ENCODE data around the gene KIF15.
"Not testable (repeated sequence)": the region's sequence is repeated elsewhere in the genome, so short reads cannot be mapped to it uniquely, and the experiment has no call there.

KIF15 gene

DNA sequence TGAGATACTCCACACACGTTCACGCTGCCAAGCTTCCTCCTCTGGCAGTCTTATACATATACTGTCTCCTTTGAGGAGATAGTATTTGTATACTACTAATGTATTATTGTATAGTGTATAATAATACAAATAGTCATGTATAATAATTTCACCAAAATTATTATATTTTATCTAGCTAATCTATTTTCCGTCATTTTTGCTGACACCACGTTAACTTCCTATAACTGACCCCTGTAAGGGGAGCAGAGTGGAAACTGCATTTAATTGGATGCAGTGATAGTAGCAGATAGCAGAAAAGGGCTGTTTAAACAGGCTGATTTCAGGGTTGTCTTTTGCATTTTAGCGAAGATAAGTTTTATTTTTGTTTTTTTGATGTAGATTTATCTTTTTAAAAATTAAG is 69.6 kb downstream of the KIF15 start:
- no peak for DNase-seq

DNA sequence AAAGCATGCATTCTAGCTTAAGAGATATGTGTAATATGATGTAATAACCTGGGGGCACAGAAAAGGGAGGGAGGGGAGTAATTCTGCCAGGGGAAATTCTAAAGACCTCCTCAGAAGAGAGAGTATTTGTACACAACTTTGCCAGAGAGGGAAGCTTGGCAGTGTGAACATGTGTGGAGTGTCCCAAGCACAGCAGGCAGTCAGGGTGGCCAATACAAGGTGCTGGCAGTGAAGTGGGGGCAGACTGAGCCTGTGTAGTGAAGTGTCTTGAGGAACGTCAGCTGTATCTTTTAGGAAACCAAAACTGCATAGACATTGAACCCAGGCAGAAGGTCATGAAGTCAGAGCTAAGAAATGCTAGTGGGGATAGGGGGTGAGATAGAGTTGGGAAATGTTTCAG is 70.4 kb downstream of the KIF15 start:
- DNase-seq = no peak

DNA sequence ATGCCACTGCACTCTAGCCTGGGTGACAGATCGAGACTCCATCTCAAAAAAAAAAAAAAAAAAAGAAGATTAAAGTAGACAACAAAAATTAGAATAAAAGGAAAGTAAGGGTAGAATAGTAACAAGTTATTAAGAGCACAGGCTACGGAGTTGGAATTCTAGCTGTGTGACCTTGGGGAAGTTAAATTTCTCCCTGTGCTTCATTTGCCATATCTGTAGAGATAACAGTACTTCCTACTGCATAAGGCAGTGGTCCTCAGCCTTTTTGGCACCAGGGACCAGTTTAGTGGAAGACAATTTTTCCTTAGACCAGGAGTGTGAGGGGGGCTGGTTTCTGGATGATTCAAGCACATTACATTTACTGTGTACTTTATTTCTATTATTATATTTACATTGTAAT is 71.4 kb downstream of the KIF15 start:
- no peak for DNase-seq

DNA sequence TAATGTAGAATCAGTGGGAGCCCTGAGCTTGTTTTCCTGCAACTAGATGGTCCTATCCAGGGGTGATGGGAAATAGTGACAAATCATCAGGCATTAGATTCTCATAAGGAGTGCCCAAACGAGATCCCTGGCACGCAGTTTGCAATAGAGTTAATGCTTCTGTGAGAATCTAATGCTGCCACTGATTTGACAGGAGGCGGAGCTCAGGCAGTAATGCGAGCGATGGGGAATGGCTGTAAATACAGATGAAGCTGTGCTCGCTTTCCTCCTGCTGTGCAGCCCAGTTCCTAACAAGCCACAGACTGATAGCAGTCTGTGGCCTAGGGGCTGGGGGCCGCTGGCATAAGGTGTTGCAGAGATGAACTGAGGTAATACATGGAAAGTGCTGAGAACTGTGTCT is 71.8 kb downstream of the KIF15 start:
- no peak for DNase-seq

DNA sequence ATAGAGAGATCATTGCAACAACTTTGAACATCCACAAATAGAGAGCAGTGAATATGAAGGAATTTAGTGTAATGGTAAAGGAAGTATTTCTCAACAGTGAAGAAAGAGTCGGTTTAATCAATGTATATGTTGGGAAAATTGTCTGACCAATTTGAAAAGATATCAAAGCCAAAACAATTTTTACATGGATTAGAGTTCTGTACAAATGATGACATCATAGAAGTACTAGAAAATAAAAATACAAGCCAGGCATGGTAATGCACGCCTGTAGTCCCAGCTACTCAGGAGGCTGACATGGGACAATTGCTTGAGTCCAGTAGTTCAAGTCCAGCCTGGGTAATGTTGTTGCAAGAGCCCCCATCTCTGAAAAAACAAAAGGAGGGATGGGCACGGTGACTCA is 74.1 kb downstream of the KIF15 start:
- no peak for DNase-seq

DNA sequence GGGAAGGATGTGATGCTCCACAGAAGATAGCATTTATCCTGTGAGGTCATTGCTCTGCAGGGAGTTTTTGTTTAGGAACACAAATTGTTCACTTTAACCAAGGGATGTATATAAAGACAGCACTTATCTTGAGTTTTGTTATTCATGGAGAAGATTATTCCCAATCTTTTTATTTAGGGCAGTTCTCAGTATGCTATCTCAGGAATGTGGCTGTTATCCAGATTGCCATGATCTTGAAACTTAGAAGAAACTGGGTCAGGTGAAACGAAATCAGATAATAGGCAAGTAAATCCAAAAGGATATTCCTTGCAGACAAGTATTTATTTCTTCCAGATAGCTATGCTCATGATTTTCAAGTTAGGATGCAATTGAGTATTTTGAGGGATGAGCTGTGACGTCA is 80.8 kb downstream of the KIF15 start:
- DNase-seq = no peak

DNA sequence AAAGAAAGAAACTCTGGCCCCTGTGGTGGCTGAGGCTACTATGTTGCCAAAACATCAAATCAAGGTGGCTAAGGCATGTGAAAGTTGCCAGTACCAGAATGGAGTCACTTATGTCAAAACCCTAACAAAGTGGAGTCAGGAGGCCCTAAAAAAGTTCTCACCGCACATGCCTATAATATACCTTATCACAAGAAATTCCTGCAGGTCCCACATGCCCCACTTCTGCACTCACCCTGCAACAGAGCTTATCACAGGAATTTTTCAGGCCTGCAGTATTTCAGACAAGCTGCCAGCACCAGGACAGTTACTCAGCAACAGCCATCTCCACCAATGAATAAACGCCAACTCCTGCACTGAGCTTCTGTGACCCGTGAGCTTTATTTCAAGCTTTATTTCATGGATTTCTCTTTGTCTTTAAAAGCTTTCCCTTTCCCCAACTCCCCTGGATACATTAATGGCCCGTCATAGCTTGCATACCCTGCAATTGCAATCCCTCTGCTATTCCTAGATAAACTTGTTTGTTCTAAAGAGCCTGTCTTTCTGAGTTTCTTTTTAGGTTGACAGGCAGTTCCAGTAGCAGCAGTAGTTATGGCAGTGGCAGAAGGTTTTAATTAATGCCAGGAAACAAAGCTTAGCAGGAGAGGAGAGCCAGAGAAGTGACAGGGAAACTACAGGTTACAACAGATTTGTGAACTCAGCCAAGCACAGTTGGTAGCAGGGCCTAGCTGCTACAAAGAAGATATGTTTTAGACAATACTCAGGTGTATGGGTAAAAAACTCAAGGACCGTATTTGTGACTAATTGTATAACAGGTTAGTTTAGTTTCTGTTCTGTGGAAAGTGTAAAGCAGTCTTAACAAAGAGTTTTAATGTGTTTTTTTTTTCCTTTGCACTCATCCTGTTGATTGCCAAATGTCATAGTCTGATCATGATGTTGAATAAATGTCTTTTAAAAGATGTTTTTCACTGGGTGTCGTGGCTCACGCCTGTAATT is 84.2 kb downstream of the KIF15 start:
- DNase-seq = no peak

DNA sequence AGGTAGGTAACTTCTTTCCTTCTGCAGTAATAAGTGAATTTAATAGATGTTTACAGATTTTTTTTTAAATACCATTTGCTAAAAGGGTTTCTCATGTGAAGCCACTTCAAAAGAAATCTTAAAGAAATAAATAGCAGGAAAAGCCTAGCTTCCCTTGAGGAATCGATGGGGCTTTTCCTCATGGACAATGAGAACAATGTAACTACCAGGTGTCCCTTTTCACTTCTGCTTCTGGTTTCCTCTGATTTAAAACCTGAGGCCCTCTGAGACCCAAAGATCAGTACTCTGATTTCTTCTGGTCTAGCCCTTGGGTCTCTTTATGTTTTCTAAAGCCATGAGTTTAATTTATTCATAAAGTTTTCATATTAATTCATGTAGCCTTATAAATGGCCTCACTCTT is 87.0 kb downstream of the KIF15 start:
- DNase-seq = no peak

DNA sequence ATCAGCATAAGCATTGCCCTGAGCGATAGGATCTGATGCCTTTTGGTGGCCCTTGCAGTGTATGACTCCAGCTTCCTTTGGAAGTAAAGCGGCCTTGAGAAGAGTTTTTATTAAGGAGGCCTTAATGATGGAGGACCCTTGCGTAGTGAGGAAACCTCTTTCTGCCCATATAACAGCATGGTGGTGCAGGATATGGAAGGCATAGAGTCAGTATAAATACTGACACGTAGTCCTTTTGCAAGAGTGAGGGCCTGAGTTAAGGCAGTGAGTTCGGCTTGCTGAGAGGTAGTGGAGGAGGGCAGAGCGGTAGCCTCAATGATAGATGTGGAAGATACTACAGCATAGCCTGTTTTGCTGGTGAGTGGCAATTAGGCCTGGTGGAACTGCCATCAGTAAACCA is 95.1 kb downstream of the KIF15 start:
- not testable (repeated sequence) for DNase-seq

DNA sequence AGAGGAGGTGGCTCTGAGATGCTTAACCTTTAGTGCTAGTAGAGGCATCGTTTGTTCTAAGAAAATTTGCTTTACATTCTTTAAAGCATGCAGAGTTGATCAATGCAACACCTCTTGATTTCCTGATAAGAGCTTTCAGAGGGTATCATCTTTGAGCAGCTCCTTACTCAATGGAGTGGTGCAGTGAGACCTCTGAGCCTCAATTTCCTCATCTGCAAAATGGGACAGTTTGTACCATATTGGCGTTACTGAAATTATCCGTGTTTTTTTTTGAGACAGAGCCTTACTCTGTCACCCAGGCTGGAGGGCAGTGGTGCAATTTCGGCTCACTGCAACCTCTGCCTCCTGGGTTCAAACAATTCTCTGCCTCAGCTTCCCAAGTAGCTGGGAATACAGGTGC is 98.5 kb downstream of the KIF15 start:
- no peak for DNase-seq

DNA sequence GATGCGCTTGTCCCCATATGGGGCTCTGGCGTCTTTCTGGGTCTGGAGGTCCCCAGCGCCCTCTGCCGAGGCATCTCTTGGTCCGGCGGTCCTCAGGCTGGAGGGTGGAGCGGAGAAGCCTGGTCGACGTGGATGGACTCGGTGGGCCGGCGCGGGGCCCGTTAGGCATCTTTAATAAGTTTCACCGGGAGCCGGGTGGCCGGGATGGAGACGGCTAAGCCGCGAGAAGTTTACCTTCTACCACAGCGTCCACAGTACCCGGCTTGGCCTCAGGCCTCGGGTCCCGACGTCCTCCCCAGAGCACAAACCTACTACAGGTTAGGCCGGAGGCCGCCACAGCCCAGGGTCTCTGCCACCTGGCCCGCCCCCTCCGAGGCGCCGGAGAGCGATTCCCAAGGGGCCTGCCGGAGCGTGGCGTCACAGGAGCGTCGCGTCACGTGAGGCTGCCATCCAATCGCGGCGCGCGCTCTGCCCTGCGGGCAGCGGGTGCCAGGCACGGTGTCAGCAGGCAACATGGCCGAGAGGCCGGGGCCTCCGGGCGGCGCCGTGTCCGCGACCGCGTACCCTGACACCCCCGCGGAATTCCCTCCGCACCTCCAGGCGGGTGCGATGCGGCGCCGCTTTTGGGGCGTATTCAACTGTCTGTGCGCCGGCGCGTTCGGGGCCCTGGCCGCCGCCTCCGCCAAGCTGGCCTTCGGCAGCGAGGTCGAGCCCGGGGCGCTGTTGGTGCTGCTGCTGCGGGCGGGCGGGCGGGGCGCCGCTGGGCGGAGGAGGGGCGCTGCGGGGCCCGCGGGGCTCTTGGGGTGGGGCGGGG is 100.0 kb downstream of the KIF15 start, which contains the start of gene TMEM42:
TMEM42 (plus strand) TSS at position 501 of the 814 bp plus-strand sequence; CDS start at position 514, 13 bp downstream.
- DNase-seq = peak; percentile 9

DNA sequence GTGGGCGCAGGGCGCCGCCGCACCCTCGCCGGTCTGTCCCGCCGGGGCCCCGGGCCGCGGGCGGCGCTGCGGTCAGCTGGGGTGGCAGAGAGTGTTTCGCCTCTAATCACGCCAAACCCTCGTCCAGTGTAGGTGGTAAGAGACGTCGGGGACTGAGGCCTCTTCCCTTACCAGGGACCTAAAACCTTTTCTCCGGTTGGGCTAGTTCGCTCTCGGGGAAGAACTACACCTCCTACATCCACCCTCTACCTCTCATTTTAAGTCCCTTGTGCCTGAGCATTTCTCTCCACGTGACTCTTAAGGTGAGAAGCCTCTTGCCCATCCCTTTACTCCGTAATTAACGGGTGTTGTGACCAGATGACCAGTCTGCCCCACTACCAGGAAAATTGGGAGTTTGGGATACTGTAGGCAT is 100.6 kb downstream of the KIF15 start:
- DNase-seq = no peak

DNA sequence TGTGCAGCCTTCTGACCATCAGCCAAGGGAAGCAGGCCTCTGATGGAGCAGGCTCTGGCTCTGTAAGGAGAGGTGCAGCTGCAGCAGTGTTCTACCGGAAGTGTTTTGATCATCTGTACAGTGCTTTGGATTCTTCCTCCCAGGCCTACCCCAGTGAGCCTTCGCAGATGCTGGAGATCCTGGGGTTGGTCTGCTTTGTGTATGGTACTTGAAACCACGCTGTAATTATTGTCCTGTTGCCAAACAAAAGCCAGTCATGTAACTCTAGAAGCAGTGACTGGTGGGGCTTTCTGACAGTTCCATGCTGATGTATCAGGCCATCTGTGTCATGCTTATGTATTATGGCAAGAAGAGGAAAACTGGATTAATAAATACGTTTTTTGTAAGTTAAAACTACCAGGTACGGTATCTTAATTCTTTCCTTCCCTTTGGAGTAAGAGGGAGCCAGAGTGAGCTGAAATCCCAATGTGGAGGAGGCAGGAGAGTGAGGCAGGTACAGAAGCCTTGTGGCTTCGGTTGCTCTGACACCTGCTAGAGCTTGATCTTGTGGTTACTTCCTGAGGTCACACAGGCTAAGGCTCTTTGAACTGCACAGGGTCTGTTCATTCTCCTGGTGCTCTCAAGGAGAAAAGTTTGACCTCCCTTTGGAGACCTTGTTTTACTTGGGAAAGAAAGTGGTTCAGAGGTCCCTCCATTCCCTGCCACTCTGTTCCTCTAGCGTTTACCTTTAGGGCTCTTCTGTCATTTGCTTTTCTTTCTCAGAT is 103.9 kb downstream of the KIF15 start:
- no peak for DNase-seq

DNA sequence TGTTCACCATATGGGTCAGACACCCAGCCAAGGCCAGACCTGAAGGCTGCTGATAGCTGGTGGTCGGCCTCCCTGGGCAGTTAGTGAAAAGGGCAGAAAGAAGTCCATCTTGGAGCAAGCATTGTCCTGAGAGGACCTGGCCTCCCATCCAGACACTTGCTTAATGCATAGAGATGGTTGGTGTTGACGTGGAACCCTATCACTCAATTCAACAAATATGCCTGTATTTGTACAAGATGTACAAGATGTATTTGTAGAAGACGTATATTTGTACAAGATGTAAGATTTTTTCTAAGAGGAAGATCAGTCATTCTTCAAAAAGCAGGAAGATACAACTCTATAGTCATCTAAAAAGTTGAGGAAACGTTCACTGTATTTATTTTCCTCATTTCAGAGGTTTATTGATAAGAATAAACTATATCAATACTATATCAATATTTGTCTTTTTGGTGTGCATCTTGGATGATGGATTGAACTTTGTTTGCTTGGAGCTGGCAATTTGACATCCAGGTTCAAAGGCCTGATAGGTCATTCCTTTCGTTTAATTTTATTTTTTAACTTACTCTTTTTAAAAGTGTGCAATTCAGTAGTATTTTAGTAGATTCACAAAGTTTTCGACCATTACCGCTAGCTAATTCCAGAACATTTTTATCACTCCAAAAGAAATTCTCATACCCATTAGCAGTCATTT is 106.0 kb downstream of the KIF15 start:
- DNase-seq = no peak

DNA sequence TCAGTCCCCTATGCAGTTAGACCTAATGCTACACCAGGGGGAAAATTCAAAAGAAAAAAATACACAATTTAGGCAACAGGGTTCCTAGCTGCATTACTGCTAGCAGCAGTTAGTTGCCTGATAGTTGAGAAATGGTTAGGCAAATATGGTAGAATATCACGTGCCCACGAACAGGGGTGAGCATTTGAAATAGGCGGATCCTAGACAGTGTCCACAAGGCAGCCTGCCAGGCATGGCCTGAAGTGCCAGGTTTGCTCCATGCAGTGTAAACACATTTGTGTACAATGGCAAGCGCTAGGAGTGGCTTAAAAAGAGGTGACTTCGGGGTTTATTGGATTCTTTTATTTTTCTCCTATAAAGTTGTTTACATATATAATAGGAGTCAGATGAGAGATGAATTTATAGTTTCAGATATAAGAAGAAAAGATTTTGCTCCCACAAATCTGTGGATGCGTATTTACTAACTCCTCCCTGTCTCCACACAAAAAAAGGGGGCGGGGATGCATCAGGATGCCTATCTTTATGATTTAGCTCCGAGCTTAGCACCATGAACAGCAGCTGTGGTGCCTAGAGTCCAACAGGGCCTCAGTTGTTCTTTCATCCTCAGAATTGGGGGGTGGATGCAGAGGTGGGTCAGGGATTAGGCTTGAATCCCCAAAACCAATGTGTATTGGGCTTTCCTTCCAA is 108.9 kb downstream of the KIF15 start:
- no peak for DNase-seq

DNA sequence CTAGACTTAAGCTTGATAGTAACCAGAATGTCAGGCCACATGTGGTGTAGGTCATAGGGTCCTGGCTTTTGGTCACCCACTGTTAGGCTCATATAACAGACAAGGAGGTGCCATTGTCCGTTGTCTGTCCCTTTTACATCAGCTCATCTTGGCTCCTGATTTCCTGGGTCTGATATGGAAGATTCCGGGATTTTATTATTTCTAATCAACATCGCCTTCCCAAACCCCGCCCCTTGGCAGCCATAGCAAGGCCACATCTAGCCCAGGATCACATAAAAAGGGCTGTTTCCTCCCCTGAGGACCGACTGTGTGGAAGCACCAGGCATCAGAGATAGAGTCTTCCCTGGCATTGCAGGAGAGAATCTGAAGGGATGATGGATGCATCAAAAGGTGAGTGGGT is 112.7 kb downstream of the KIF15 start, which contains the start of gene TGM4:
TGM4 (plus strand) TSS at position 301 of the 400 bp plus-strand sequence; CDS start at position 372, 71 bp downstream.
- DNase-seq = no peak

DNA sequence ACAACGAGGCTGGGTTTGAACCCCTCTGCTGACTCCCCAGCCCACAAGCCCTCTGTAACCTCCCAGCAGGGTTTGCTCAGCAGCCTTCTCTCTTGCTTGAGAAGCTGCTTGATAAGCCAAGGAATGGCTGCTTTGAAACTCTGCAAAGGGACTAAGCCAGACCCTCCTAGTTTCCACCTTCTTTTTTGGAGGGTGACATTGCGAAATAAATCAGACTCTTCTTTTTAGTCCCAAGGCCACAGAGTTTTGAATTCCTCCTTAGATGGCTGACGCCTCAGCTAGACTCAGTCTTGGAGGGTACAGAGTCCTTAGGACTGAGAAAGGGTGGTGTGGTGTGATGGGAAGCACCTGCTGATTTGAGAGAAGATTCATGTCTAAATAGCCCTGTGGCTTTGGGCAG is 114.0 kb downstream of the KIF15 start:
- no peak for DNase-seq

DNA sequence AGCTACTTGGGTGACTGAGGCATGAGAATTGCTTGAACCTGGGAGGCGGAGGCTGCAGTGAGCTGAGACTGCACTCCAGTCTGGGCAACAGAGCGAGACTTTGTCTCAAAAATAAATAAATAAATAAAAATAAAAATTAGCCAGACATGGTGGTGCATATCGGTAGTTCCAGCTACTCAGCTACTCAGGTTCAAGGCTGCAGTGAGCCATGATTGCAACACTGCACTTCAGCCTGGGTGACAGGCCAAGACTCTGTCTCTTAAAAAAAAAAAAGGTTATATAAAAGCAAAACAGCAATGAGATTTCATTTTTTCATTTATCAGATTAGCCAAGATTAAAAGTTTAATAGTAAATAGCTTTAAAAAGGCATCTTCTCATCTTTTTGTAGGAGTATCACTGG is 115.7 kb downstream of the KIF15 start:
- DNase-seq = no peak

DNA sequence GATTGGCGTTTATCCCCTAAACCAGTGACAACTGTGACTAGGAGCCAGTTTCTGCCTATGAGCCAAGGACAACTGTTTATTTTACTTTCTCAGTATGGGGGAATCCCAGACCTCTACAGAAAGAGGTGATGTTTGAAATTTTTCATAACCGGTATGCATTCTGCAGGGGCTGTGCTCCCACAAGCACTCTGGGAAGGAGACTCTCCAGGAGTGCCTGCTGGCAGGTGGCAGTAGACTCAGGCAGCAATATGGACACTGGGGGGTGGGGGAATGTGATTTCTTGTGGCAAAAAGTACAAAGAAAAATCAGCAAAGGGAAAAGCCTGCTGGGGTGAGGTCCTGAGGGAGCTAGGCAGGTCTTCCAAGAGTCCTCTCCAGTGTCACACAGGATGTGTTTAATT is 118.7 kb downstream of the KIF15 start:
- DNase-seq = no peak

DNA sequence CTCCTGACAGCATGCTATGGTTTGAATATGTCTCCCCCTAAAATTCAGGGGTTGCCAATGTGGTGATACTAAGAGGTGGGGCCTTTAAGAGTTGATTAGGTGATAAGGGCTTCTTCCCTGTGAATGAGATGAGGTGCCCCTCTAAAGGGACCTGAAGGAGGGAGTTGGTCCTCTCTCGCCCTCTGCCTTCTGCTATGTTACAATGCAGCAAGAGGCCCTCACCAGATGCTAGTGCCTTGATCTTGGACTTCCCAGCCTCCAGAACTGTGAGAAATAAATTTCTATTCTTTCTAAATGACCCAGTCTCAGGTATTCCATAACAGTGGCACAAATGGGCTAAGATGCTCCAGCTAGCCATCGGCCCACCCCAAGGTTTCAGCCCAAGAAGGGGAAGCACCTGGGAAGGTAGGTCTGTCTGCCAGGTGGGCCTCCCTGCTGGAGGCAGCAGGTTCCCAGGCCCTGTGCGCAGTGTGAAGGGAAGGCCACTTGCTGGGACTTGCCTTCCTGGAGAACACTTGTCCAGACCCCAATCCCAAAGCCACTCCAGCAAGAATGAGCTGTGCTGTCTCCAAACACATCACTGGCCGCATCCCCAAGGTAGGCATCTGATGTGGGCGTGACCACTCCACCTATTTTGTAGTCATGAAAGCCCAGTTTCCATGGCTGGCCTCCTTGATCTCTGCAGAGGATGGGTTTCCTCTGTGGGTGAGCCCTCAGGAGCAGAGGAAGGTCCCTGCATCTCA is 121.8 kb downstream of the KIF15 start:
- DNase-seq = no peak

DNA sequence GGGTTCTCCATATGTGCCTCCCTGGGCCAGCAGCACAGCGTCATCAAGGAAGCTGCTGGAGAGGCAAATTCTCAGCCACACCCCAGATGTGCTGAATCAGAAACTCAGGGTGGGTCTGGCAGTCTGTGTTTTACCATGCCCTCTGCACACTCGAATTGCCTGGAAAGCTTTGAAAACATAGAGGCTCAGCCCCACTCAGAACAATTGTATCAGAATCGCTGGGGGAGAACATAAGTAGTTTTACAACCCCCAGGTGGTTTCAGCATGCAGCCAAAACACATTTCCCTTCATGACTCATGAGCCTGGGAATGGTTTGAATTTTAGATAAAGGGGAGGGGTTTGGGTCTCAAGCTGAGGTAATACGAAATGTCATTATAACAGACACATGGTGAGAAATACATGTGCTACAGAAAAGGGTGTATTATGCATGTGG is 122.4 kb downstream of the KIF15 start:
- DNase-seq = no peak

All from NCI-H187 treated with DMSO at 0.1 percent for 48 hours (cell line).